Measurements from ENCODE around the gene MIS18BP1. TPM values are rescaled to one million over a fixed set of nuclear protein-coding genes. Genes with fewer than 3 reads are reported as not detected.

MIS18BP1 gene
- total and polyA plus RNA-seq, 10 of the 15 experiments (the other 5 are each of a cell fraction or from before 2014, with no cell fraction given) = 16.9 to 88.9 (median 57.0) TPM

- no peak for TF ChIP-seq PBX3 (IDR thresholded peaks at IDR 0.05; ENCODE audit: insufficient replicate concordance, low read depth, low read length)
- TF ChIP-seq GATAD2B (conservative IDR thresholded peaks at IDR 0.05; ENCODE audit: low read depth) = peak; percentile 96
- TF ChIP-seq MXI1 (IDR thresholded peaks at IDR 0.05; ENCODE audit: low read depth, low read length) = peak; percentile 97
- TF ChIP-seq CHD2 (IDR thresholded peaks at IDR 0.05; ENCODE audit: borderline replicate concordance, low read depth, low read length) = peak; percentile 77
- no peak for TF ChIP-seq PAX8 (IDR thresholded peaks at IDR 0.05)
- no peak for TF ChIP-seq PRDM15 (CRISPR knock-in tag; IDR thresholded peaks at IDR 0.05)
- TF ChIP-seq ZBTB33 (IDR thresholded peaks at IDR 0.05) = no peak
- peak; percentile 34; the same call in 1 of the 2 replicates for TF ChIP-seq ELK1 (IDR thresholded peaks at IDR 0.05; ENCODE audit: low read depth, low read length)
- peak; percentile 94 for TF ChIP-seq ZNF687 (IDR thresholded peaks at IDR 0.05)
- no peak for TF ChIP-seq NR2C2 (IDR thresholded peaks at IDR 0.05; ENCODE audit: borderline replicate concordance, control insufficient read depth, insufficient read length, low read depth)
- TF ChIP-seq IKZF2 (IDR thresholded peaks at IDR 0.05) = peak; percentile 89
- TF ChIP-seq MTA3 (IDR thresholded peaks at IDR 0.05; ENCODE audit: borderline replicate concordance, low read length) = peak; percentile 34; the same call in 1 of the 2 replicates
- no peak for TF ChIP-seq BRCA1 (IDR thresholded peaks at IDR 0.05; ENCODE audit: low read depth, low read length)
- TF ChIP-seq CHD1 (IDR thresholded peaks at IDR 0.05; ENCODE audit: low read depth, low read length) = 0 out of 2 replicates have a peak, but pooled peaks have one; percentile 67
- TF ChIP-seq SP1 (IDR thresholded peaks at IDR 0.05; ENCODE audit: low read depth, low read length) = peak; percentile 80
- TF ChIP-seq EGR1 (IDR thresholded peaks at IDR 0.05; ENCODE audit: borderline replicate concordance in 1 of 2, low read depth in 2 of 2, low read length in 2 of 2) = peak; percentile 31 to 77
Observed at GRCh38 chr14:45253070-45253753, at the start of gene MIS18BP1 (continued).
